AG20443 (cell line): ENCODE data around the gene GATA3.

Experiments
- DNase-seq: peaks from one replicate; pipeline ENCODE4 v3.0.0; 2012; ENCODE audit warnings: low spot score, mixed read lengths

Gene GATA3

DNA sequence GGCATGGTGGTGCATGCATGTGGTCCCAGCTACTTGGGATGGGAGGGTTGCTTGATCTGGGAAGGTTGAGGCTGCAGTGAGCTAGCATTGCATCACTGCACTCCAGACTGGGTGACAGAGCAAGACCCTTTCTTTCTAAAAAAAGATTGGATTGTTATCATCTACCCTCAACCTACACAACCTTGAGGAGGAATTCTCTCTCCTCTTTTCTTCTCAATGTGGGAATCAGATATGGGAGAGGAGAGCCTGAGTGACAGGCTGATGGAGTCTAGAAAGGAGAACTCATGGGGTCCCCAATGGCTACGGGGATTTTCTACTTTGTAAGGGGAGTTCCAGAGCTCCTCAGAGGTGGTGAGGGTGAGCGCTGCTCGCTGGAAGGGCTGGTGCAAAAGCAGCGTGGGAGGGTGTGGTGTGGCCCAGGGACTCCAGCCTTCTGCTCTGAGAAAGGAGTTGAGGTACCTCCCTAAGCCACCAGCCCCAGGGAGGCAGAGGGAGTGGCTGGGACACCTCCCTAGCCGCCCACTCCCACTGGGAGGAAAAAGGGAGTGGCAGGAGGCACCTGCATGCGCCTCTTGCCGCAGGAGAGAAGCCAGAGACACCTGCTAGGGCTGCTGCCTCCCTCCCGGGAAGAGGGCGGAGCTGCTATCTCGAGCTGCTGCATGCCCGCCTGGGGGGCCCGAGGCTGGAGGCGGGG lies 48.4 kb downstream of the GATA3 start:
- DNase-seq = no peak

DNA sequence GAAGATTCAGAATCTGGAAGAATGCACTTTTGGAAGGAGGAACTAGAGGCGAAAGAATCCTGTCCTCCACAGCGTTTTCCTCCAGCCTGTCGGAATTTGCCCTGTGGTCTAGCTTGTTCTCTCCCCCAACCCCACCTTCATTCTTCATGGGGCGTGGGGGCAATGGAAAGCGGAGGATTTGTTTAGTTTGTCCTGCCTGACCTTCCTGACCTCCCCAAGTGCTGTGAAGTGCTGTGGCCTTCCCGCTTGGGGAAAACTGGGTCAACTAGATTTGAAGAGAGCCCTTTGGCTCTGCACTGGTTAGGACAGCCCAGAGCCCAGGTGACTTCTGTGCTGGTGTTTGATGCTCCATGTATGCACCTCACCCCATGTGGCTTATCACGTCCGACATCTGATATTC lies 49.1 kb downstream of the GATA3 start:
- no peak for DNase-seq

DNA sequence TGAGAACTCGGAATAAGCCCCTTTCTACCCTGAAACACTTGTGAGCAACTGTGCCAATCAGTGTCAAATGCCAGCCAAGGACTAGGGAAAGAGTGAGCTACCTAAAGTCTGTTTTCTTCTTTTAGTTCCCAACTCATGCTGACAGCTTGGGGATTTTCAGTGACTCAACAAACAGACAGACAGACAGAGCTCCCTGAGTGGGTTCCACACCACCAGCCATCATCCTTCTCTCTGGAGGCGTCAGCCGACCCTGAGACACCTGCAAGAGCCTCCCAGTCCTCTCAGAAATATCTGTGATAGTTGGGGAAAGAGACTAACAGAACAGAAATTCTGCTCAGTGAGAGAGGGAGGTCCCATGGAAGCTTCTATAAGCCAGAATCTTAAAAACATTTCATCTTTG lies 49.5 kb downstream of the GATA3 start:
- no peak for DNase-seq

DNA sequence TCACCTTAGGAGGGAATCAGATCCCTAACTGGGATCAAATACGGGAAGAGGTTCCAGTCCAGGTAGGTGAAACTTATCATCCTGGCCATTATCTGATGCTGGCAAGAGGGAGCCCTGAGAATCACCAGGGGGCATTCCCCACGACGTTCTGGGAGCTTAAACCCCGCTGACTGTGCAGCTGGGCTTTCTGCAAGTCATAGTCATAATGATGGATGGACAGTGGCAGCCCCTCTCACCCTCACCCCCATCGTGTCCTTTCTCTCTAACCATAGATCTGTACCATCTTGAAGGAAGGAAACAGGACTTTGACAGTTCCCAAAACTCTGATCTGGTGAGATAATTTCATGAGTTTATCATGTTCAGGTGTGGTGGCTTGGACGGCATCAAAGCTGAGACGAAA lies 50.2 kb downstream of the GATA3 start:
- DNase-seq = no peak

DNA sequence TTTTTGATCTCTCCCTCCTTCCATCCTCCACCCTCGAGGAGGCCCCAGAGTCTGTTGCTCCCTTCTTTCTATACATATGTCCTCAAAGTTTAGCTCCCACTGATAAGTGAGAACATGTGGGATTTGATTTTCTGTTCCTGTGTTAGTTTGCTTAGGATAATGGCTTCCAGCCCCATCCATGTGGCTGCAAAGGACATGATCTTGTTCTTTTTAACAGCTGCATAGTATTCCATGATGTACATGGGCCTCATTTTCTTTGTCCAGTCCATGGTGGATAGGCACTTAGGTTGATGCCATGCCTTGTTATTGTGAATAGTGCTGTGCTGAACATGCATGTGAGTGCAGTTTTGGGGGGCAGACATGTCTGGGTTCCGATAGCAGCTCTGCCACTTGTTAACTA lies 51.4 kb downstream of the GATA3 start:
- DNase-seq = no peak

DNA sequence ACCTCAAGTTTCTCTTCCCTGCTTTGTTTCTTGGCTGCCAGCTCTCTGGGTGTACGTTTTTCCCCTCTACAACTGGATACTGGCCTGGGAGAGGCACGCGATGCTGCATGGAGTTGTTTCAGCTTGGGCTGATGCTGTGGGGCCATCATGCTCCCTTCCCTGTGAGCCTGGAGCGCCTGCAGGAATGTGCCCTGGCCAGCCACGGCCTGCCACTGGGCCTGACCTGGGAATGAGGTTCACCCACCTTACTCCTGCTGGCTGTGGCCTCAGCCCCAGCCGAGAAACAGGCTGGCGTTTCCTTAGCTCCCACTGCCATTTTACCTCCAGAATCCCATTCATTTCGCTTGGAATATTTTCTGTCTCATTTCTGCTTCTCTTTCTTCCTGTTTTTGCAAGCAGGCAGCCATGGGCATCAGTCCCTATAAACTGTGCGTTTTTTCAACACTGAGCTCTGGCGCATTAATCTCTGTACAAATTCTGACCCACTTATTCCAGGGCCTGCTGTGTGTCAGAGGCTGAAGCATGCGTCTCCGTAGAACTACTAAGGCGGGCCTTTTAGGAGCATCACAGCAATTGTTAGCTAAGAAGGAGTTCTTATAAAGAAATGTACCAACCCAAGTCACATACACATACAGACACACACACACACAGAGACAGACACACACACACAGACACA lies 57.9 kb downstream of the GATA3 start:
- no peak for DNase-seq

DNA sequence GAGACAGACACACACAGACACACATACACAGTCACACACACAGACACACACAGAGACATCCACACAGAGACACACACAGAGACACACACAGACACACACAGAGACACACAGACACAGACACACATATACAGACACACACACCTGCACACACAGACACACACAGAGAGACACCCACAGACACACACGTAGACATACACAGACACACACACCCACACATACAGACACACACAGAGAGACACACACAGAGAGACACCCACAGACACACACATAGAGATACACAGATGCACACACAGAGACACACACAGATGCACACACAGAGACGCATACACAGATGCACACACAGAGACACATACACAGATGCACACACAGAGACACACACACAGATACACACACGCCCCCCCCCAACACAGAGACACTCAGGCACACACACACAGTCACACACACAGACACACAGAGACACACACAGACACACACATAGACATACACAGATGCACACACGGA lies 58.5 kb downstream of the GATA3 start:
- DNase-seq = no peak

DNA sequence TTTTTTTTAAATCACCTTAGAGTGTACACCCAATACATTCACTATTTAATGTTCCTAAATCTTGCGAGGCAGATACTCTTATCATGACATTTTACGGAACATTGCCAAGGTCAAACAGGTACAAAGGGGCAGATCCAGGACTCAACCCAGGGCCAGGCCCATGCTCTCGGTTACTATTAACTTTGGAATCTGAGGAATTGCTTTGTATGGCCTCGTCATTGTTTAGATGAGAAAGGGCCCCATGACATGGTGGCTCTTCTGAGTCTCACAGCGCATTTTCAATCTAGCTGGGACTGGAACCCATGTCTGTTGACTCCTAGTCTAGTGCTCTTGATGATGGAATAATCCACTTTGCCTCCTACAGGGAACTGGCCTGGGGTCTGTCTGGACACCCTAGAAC lies 59.1 kb downstream of the GATA3 start:
- DNase-seq = no peak

DNA sequence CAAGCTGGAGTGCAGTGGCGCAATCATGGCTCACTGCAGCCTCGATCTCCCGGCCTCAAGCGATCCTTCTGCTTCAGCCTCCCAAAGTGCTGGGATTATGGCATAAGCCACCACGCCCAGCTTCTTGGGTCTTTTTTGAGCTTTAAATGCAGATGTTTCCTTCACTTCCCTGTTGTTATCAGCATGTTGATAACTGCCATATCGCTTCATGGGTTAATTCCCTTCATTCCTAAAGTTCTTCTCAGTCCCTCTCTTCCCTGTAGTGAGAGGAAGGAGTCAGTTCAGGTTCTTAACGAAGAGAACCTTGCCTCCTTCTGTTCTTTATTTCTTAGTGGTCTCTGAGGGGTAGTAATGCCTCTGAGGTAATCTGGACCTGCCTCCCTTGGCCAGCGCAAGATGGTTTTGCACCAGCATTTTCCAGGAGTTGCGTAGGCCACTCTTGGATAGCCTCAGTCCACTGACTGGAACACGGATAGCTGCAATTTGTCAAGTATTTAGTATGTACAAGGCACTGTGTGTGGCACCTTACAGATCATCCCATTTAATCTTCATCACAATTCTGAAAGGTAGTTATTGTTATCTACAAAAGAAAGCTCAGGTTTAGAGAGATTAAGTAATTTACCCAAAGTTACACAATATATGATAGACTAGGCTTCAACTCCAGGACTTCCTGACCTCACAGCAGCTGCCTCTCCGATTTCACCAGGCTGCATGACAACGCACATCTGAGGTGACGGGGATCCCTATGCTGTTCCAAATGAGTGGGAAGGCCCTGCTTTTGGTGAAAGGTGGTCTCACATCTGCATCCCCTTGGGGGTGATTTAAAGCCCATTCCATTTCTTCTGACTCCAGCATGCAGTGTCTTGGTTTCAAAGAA lies 60.5 kb downstream of the GATA3 start:
- no peak for DNase-seq

DNA sequence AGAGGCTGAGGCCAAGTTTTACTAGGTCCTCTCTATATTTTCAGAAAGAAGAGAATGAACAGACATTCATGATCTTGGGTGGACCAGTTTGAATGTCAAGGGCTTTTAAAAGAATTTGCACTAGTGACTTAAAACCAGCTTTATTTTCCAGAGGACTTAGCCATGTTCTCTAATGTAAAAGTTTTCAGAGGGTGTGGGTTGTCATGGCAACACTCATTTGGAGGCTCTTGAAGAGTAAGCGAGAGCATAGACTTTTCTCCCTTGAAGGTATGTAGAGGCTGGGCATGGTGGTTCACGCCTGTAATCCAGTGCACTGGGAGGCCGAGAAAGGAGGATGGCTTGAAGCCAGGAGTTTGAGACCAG lies 61.1 kb downstream of the GATA3 start:
- no peak for DNase-seq

DNA sequence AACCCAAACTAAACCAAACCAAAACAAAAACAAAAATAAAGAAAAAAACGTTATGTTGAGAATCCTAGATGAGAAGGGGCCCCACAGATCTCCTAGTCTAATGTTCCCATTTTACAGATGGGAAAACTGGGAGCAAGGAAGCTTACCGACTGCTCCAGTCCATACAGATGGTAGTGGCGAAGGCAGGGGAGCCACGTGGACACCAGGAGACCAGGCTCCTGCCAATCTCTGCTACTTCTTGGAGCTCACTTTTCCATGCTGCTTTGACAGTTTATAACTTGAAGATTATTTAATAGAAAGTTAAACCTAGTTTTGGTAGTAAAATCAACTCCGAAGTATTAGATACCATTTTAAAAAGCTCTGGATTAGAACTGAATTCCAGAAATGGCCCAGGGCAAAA lies 62.0 kb downstream of the GATA3 start:
- no peak for DNase-seq

DNA sequence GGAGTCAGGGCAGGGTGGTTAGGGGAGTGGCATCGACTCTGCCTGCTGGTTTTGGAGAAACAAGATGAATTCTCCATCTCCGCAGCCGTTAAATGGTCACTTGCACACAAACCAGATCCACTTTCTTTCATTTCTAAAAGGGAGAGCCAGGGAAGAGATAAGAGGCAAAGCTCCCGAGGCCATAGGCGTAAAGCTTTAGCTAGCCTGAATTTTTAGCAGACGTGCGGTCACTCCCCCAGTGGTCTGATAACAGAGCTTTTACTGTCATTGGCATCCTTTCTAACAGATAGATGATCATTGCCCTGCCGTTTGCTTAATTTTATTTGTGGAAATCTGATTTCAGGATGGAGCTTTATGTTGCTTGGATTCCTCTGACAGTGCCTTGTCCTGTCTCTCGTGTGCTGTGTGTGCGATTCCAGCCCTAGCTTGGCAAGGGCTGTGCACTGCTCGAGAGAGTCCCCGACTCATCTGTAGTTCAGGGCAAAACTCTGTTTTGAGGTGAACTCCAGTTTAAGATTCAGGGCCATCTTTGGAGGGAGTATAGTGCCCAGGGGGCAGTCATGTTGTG lies 62.5 kb downstream of the GATA3 start:
- DNase-seq = no peak

DNA sequence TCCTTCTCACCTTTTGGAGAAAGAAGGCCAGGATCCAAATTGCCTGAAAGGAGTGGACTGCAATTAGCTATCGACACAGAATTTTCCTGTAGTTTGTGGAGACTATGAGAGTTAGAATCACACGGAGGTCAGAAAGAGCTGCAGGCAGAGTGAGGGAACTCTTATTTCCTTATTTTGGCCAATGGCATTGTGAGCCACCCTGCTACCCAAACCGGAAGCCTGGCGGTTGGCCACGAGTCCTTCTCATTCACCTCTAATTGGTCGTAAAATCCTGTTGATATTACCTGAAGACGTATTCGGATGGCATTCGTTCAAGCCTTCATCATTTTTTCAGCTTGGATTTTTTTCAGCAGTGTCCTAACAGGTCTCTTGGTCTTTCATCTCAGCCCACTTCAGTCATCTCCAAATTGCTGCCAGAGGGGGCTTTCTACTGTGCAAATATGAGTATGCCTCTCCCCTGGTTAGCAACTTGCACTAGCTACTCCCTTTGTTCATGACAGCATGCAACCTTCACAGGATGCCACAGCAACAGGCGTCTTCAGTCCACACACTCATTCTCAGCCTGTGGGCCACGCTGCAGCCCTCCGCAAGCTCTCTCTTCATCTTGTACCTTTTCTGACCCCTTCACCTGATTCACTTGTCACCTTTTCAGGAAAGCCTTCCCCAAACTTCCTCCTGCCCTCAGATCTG lies 66.9 kb downstream of the GATA3 start:
- DNase-seq = no peak

DNA sequence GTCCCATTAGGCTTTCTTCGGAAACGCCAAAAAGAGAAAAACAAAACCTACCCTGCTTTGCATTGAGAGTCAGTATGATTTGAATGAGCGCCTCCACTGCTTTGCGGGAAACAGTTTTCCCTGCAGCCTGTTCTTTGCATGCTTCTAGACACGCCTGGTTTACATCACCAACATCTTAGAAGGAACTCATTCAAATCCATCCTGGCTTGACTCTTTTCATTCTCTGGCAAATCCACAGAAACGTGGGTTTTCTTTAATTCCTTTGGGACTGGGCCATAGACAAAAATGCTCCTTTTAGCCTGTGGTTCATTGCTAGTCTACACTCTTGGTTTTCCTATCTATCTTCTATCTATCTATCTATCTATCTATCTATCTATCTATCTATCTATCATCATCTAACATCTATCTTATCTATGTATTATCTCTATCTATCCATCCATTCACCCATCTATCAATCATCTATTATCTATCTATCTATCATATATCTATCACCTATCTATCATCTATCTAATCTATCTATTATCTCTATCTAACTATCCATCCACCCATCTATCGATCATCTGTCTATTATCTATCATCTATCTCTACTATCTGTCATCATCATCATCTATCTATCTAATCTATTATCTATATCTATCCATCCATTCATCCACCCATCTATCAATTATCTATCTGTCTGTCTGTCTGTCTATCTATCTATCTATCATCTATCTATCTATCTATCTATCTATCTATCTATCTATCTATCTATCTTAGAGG lies 68.3 kb downstream of the GATA3 start:
- no peak for DNase-seq

DNA sequence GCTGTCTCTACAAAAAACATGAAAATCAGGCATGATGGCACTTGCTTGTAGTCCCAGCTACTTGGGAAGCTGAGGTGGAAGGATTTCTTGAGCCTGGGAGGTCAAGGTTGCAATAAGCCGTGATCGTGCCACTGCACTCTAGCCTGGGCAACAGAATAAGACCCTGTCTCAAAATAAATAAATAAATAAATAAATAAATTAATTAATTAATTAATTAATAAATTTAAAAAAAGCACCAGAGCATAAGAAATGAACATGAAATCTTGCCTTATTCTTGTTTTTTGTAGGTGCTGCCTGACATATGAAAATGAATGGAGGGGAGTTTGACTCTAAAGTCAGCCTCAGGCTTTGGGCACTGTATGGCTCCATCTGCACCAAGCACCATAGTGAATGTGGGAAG lies 69.9 kb downstream of the GATA3 start:
- DNase-seq = no peak
